Islet precursor cell (in vitro differentiated cells): Measurements from ENCODE around the gene ANO3.
"Not testable (repeated sequence)": the region's sequence is repeated elsewhere in the genome, so short reads cannot be mapped to it uniquely, and the experiment has no call there.

ENCODE experiments used
- DNase-seq: peaks from one replicate; pipeline ENCODE4 v3.0.0-alpha.2; 2018

ANO3 gene

DNA sequence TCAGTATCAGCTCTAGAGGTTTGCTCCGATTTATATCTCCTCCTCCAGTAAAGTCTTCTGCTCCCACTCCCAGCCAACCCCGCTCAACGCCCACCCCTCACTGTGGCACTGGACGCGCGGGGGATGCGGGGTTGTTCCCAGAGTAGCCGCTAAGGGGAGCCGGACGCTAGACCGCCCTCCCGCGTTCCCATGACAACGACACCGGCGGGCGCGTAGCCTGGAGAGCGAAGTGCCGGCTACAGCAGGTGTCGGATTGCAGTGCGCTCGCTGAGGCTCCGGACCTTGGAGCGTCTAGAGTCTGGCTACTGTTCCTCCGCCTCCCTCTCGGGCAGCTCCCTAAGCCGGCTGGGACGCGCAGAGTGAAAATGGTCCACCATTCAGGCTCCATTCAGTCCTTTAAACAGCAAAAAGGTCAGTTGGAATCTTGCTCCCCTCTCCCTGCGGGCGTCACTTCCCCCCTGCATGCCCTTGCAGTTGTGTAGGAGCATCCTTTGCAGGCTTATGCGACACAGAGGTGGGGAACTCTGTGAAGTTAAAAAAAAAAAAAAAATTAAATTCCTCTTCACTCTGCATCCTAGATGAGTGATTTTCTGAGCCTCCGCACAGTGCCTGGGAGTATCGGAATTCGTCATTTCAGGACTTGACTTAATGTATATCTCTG lies at the start of gene ANO3:
ANO3 (plus strand) TSS at position 220 of the 661 bp plus-strand sequence; CDS start at position 366, 146 bp downstream.
- peak; percentile 96 for DNase-seq

DNA sequence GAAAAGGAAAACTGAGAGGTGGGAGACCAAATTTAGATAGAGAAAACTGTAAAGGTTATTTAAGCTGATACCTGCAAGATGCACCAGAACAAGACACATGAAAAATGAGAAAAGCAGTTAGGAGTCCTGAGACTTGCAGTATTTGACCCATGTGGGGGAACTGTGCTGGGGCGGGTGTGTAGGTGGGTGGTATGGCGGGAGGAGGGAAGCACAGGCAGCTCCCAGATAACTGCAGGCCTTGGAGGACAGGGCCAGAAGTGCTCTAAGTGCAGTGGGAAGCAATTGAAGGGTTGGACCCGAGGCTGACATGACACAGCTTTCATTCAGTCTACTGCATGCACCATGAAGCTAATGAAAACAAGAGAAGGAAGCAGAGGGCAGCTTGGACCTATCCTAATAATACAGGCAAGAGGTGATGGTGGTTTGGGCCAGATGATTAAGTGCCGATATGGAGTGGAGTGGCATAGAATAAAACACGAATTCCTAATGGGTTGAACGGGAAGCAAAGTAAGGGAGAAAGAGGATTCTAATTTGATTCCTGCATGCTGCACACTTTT lies 48.0 kb upstream of the ANO3 start:
- no peak for DNase-seq

DNA sequence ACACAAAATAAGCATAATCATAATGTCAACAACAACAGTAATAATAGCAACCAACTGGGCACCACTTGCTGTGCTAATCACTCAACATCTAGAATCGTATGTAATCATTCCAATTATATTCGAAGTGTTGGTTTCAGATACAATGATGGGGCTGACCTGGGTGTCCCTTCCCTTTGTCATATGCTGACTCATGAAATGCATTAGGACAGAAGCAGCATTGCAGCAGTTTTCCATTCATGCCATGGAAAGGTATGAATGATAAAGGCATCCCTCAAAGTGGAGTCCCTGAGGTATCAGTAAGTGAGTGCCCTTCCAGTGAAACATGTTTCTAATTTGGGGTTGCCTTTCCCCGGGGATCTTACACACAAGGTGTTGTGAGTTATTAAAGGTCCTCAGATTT lies 46.3 kb upstream of the ANO3 start:
- no peak for DNase-seq

DNA sequence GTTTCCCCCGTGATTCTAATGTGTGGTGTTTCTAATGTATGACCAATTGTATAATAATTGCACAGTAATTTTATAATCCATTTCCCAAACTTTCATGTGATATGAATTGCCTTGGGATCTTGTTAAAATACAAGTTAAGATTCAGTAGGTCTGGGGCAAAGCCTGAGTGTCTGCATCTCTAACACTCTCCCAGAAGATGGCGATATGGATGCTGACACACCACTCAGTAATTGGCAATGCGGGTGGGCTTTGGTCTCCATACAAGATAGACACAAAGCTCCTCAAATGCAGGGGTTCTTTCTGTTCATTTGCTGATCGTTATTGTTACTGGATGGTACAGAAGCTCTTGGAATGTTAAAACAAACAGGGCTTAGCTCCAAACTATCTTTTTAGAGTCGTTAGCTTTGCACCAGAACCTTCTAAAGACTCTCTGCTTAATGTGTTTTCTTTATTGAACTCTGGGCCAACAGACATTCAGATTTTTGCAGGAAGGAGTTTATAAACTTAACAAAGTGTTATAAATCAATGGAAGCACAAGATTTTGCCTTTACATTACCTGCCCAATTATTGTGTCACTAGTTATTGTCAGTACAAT lies 45.4 kb upstream of the ANO3 start:
- DNase-seq, result peak; percentile 70

DNA sequence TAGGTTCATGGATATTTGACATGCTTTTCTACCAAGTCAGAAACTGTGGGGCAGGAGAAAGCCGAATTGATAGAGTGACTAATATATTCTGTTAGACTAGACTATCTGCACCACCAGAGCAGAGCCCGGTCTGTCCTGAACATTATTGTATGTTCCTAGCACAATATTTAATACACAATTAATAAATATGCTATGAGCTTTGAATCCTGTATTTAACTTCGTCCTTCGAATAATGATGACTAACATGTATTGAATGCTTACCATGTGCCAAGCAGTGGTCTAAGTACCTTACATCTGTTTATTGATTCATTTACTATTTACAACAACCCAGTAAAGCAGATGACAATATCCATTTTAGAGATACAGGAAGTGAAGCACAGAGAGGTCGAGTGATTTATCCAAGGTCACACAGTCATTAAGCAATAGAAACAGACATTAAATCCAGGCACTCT lies 44.8 kb upstream of the ANO3 start:
- no peak for DNase-seq

GRCh38 chr11:26297189-26297975 lies 34.5 kb upstream of the ANO3 start:
- no peak for DNase-seq

- not testable (repeated sequence) for DNase-seq
These were observed 15.6 kb upstream of the ANO3 start for GRCh38 chr11:26316372-26316771.

DNA sequence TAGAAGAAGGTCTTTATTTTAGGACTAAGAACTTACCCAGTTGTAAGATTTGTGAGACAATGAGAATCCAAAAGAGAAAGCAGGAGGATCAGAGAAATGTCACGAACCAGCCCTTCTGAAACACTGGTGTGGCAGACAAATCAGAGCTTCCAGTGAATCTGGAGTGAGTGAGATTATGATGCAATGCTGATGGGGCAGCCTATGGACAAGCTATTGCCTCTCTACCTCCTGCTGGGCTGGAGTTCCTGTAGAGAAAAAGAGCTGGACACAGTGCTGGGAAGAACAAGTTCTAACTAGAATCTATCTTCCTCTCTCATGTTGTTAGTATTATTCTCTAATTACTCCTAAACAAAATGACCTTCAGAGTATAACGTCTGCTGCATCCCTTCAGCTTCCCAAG lies 12.0 kb upstream of the ANO3 start:
- peak; percentile 52 for DNase-seq

GRCh38 chr11:26321516-26321915 lies 10.4 kb upstream of the ANO3 start:
- no peak for DNase-seq

DNA sequence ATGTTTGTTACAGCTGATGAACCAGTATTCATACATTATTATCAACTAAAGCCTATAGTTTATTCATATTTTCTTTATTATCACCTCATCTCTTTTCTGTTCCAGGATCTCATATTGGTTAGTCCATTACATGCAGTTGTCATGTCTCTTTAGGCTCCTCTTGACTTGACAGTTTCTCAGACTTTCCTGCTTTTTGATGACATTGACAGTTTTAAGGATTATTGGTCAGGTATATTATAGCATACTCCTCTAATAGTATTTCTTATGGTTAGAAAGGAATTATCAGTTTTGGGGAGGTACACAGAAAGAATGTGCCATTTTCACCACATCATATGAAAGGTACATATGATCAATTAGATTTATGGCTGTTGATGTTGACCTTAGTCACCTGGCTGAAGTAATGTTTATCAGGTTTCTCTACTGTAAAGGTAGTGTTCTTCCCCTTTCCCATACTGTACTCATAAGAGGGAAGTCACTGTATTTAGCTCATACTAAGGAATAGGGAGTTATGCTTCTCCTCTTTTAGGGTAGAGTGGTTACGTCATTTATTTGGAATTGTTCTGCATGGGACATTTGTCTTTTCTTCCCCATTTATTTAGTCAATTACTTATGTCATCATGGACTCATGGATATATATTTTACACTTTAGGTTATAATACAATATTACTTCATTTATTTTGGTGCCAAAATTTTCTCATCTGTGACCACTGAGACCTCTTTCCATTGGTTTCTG lies 9.4 kb upstream of the ANO3 start:
- DNase-seq, result no peak

- DNase-seq, result no peak
These were observed 8.1 kb upstream of the ANO3 start for GRCh38 chr11:26323837-26324236.

DNA sequence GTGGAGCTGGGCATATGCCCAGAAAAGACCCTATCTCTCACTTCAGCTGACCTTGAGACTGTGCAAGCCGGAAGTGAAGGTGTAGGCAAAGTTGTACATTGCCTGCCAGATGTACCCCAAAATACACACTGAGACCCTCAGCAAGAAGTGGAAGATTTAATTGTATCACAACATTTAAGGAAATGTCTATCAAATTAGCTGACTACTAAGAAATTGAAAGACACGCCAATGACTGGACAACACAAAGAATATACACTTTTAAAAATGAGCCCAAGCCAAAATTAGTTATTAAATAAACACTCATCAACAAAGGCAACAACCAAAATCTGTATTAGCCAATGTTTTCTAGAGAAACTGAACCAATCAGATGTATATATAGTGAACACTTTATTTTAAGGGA lies 7.7 kb upstream of the ANO3 start:
- DNase-seq, result no peak

DNA sequence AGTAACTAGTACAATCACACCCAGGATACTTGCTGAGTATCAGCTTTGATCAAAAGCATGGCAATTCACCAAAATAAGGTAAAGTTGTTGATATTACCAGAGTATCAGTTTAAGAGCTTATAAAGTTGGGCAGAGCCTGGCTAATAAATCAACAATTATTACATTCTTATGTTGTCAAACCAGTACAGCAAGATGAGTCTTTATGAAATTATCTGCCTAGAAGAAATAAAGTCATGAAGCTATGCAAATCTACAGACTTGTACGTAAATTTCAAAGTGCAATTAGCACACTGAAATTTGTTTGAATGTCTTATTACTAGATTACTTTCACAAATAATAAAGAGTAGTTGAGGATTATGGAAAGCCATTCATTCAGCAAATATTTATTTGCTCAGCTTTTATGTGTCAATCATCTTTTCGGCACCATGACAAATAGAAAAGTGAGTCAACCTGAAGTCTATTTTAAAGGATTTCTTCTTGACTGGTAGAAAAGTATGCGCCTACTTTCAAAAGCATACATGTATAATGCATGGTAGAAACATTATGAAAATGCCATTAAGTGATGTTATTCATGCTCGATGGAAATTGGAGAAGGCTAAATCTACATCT lies 5.0 kb upstream of the ANO3 start:
- DNase-seq, result no peak

DNA sequence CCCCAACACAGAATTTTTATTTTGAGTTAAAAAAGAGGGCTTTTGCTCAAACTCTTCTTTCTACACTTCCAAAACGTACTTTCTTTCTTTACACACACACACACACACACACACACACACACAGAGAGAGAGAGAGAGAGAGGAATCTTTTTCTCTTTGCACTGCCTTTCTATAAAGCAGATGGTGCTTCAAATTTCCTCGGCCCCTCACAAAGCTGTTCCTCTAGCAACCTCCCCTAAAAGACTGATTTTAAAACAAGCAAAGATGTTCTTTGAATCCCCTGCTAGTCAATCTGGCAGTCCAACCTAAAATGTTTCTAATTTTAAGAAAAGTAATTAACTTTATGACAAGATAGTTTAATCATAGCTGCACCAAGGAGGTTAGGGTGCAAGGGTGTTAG lies 2.7 kb upstream of the ANO3 start:
- no peak for DNase-seq

GRCh38 chr11:26330262-26330661 lies 1.7 kb upstream of the ANO3 start:
- no peak for DNase-seq

GRCh38 chr11:26332572-26332915 lies 614 bp downstream of the ANO3 start:
- no peak for DNase-seq

DNA sequence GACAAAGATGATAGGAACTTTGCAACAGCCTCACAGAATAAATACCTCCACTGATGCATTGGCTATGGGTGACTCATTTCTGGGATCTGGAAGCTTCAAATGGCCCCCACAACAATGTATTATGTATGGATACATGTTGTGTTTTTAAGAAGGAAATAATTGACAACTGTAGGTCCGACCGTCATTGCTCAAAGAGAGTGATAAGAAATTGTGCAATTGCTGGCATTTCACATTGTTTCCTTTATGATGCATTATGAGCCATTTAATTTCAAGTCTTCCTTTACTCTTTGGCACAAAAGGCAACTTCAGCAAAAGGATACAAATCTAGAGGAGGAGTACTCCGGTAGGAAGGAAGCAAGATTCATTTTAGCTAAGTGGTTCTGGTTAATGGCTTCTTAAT lies 2.0 kb downstream of the ANO3 start:
- no peak for DNase-seq

GRCh38 chr11:26335903-26336302 lies 4.0 kb downstream of the ANO3 start:
- DNase-seq, result no peak

DNA sequence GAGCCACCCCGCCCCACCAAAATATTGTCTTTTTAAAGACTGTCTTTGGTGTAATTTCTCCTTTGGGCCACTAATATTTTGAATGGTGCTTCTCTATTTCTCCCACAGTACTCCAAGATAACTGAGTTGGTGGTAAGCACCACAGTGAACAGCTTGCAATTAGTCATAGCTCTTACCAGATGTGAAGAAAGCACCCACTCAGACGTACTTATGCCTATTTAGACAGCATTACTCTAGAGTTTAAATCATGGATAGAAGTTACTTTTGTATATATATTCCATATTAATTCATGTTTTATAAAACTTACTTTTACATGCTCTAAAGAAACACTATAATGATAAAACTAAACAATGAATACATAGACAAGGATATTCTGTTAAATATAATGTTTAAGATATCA lies 12.7 kb downstream of the ANO3 start:
- no peak for DNase-seq

DNA sequence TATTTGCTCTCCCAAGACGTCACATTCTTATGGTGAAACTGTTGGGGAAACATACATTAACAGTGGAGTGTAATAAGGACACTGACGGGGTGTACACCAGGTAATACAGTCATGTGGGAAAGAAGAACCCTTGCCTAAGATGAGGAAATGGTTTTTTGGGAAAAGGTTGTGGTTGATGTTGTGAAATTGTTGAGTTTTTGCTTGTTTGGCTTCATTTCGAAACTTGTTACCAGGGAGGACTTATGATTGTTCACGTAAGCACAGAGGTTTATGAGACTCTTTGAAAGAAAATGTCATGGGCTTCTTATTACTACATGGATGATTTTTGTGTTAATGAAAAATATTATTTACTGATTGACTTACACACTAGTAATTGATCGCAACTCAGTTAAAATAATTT lies 16.8 kb downstream of the ANO3 start:
- no peak for DNase-seq

GRCh38 chr11:26350002-26350401 lies 18.1 kb downstream of the ANO3 start:
- DNase-seq, result no peak

- no peak for DNase-seq
These were observed 21.1 kb downstream of the ANO3 start for GRCh38 chr11:26353010-26353409.

DNA sequence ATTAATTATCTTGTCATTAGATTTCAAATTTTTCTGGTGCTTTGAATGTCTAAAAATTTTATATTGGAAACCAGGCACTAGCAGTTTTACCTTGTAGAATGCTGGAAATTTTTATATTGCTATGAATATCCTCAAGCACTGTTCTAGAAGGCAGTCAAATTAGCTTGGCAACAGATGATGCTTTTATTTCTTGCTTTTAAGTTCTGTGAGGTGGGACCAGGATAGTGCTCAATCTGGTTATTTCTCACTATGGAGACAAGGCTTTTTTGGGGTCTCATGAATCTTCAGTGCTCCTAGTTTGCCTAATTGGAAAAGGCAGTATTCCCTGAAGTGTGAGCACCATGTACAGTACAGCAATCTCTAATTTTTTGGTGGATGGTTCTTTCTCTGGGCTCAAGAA lies 27.1 kb downstream of the ANO3 start:
- DNase-seq, result no peak
